K562 (cell line): ENCODE results near the gene NHSL2. TPM values are rescaled to one million over a fixed set of nuclear protein-coding genes. Genes with fewer than 3 reads are reported as not detected.

ENCODE experiments used
- ARHGAP35 ChIP-seq: fragments of 450-650 bp; IDR thresholded peaks from 2 replicates; pipeline ENCODE4 v1.6.1; 2018; ENCODE audit not compliant: partially characterized antibody
- CBFB ChIP-seq: sonication (generic); formaldehyde crosslinking; IDR thresholded peaks from 2 replicates; pipeline ENCODE4 v1.4.0; 2020; ENCODE audit warnings: mild to moderate bottlenecking, missing genetic modification reagents
- CHCHD3 ChIP-seq: fragments of 250-450 bp; sonication (Bioruptor Pico); IDR thresholded peaks from 2 replicates; pipeline ENCODE4 v2.1.2; 2022; ENCODE audit warnings: mild to moderate bottlenecking
- KDM2B ChIP-seq: fragments of 250-450 bp; sonication (Bioruptor Pico); IDR thresholded peaks from 2 replicates; pipeline ENCODE4 v1.8.0; 2021; ENCODE audit warnings: mild to moderate bottlenecking, moderate library complexity
- MTA1 ChIP-seq: fragments of 450-650 bp; IDR thresholded peaks from 2 replicates; pipeline ENCODE4 v1.6.1; 2017; ENCODE audit warnings: borderline replicate concordance
- NCOA2 ChIP-seq, 2 experiments: fragments of 450-650 bp; IDR thresholded peaks; 2 replicates each; pipeline ENCODE4 v1.6.1; 2018; ENCODE audit warnings: mild to moderate bottlenecking in 2 of 2, moderate library complexity in 1 of 2; ENCODE audit not compliant: partially characterized antibody in 2 of 2
- NELFE ChIP-seq: IDR thresholded peaks from 2 replicates; pipeline ENCODE4 v1.6.1; 2011; ENCODE audit warnings: mild to moderate bottlenecking; ENCODE audit not compliant: insufficient read depth, insufficient read length
- NUFIP1 ChIP-seq: fragments of 450-650 bp; IDR thresholded peaks from 2 replicates; pipeline ENCODE4 v1.6.1; 2018; ENCODE audit not compliant: partially characterized antibody
- PTRF ChIP-seq: fragments of 450-650 bp; IDR thresholded peaks from 2 replicates; pipeline ENCODE4 v1.6.1; 2016; ENCODE audit warnings: mild to moderate bottlenecking, missing genetic modification characterization, missing compliant biosample characterization
- THRAP3 ChIP-seq: fragments of 450-650 bp; IDR thresholded peaks from 2 replicates; pipeline ENCODE4 v1.6.1; 2016; ENCODE audit warnings: mild to moderate bottlenecking, inconsistent platforms, borderline replicate concordance
- ZNF140 ChIP-seq: fragments of 250-450 bp; sonication (Bioruptor Pico); IDR thresholded peaks from 2 replicates; pipeline ENCODE4 v1.8.0; 2021; ENCODE audit warnings: moderate library complexity, mild to moderate bottlenecking, inconsistent platforms
- ZNF507 ChIP-seq: conservative IDR thresholded peaks from 2 replicates; pipeline ENCODE4 v1.6.1; 2017; ENCODE audit warnings: missing genetic modification characterization, missing compliant biosample characterization
- ZNF586 ChIP-seq: fragments of 450-650 bp; formaldehyde crosslinking; conservative IDR thresholded peaks from 2 replicates; pipeline ENCODE4 v1.4.0; 2020; ENCODE audit warnings: mild to moderate bottlenecking, moderate library complexity
- ZNF77 ChIP-seq: fragments of 250-450 bp; sonication (Bioruptor Pico); IDR thresholded peaks from 2 replicates; pipeline ENCODE4 v1.5.0; 2020
- ZNF778 ChIP-seq: fragments of 450-650 bp; formaldehyde crosslinking; IDR thresholded peaks from 2 replicates; pipeline ENCODE4 v1.4.0; 2020; ENCODE audit warnings: mild to moderate bottlenecking, moderate library complexity
- polyA plus RNA-seq, 8 experiments: library from polyadenylated mRNA; depleted of rRNA in 4 of 8; stranded (reverse) in 5 of 8; unstranded in 3 of 8; fragments of >200 nt; fragmentation: Nextera tagmentation in 2 of 8; fragmentation: Illumina TruSeq in 1 of 8; extraction: Ambion mirVana in 2 of 8; extraction: Trizol in 1 of 8; gene quantifications; 2 replicates each; pipeline versions ENCODE4 v1.2.1 to v1.2.3, GENCODE V29; 2011 to 2014; ENCODE audit warnings: inconsistent platforms in 1 of 8, missing spikeins in 1 of 8
- total RNA-seq, 7 experiments: library from RNA; depleted of rRNA in 6 of 7; stranded (reverse); fragments of >200 nt in 6 of 7; fragmentation: Illumina TruSeq in 2 of 7; extraction: Trizol in 2 of 7; gene quantifications; 2 replicates each; pipeline versions ENCODE4 v1.2.1 to v1.2.3, GENCODE V29; 2011 to 2021; ENCODE audit warnings: low replicate concordance in 1 of 7
- TF ChIP-seq, protein P1 (sequence below): fragments of 250-450 bp; sonication (Bioruptor Pico); IDR thresholded peaks from 2 replicates; pipeline ENCODE4 v1.8.0; 2021; ENCODE audit warnings: moderate library complexity, mild to moderate bottlenecking, inconsistent platforms
- TF ChIP-seq, protein P2 (sequence below), 3 experiments: fragments of 200-800 bp in 1 of 3; sonication (Bioruptor generic) in 1 of 3; sonication (generic) in 1 of 3; formaldehyde crosslinking in 1 of 3; IDR thresholded peaks; 2 replicates each; pipeline versions ENCODE4 v1.6.1 to v1.8.0; 2016 to 2022; ENCODE audit warnings: mild to moderate bottlenecking in 2 of 3, missing compliant biosample characterization in 2 of 3, missing genetic modification characterization in 2 of 3, missing genetic modification reagents in 1 of 3
- TF ChIP-seq, protein P3 (sequence below): fragments of 450-650 bp; formaldehyde crosslinking; IDR thresholded peaks from 2 replicates; pipeline ENCODE4 v1.4.0; 2020; ENCODE audit warnings: mild to moderate bottlenecking
- TF ChIP-seq, protein P4 (sequence below): IDR thresholded peaks from 2 replicates; pipeline ENCODE4 v1.6.1; 2011; ENCODE audit warnings: borderline replicate concordance, low read depth, mild to moderate bottlenecking, moderate library complexity, low read length; ENCODE audit not compliant: insufficient read depth, poor library complexity, severe bottlenecking
- TF ChIP-seq, protein P5 (sequence below), 2 experiments: fragments of 450-650 bp; conservative IDR thresholded peaks; 2 replicates each; pipeline ENCODE4 v1.6.1; 2017; ENCODE audit warnings: mild to moderate bottlenecking in 2 of 2, moderate library complexity in 2 of 2

The NHSL2 gene
- total and polyA plus RNA-seq, 9 of the 15 experiments (the other 6 are each of a cell fraction or from before 2014, with no cell fraction given): 0.02 TPM; not detected in 8

DNA sequence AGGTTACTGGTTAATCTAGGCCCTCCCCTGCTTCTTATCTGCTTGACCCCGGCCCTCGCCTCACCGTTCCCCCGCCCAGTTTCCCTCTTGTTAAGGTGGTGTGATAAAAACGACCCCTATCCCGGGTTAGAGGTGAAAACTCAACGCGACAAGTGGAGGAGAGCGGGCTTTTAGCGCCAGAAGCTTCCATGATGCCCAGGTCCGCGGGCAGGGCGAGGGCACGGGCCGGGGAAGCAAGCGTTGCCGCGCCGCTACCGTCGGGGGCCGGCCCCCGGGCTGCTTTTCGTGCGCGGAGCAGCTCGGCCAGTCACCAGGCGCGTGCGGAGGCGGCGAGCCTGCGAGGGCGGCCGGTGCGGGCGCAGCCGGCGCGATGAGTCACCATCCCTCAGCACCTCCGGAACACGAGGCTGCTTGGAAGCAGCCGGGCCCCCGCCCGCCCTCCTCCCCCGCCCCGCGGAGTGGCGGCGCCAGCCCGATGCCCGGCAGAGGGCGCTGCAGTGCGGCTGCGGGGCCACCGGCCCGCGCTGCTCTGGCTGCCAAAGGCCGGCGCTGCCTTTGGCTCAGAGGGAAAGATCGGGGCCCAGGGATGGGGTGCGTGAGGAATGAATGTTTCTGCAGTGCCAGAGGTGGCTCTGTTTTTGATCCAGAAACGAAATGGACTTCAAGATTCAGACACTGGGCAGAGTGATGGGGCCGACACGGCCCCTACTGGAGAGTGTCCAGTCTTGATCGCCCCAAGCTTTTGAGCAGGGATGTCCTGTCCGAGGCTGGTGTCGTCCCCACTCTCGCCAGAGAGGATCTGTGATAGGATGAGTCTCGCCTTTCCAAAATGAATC is 107.8 kb downstream of the NHSL2 start (continued):
- TF ChIP-seq ARHGAP35: no peak
- TF ChIP-seq NCOA2 (IDR thresholded peaks at IDR 0.05; ENCODE audit: partially characterized antibody in 2 of 2): no peak
- TF ChIP-seq, protein P1, sequence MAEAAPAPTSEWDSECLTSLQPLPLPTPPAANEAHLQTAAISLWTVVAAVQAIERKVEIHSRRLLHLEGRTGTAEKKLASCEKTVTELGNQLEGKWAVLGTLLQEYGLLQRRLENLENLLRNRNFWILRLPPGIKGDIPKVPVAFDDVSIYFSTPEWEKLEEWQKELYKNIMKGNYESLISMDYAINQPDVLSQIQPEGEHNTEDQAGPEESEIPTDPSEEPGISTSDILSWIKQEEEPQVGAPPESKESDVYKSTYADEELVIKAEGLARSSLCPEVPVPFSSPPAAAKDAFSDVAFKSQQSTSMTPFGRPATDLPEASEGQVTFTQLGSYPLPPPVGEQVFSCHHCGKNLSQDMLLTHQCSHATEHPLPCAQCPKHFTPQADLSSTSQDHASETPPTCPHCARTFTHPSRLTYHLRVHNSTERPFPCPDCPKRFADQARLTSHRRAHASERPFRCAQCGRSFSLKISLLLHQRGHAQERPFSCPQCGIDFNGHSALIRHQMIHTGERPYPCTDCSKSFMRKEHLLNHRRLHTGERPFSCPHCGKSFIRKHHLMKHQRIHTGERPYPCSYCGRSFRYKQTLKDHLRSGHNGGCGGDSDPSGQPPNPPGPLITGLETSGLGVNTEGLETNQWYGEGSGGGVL (CRISPR knock-in tag): no peak
- no peak for TF ChIP-seq NUFIP1
- TF ChIP-seq, protein P2, sequence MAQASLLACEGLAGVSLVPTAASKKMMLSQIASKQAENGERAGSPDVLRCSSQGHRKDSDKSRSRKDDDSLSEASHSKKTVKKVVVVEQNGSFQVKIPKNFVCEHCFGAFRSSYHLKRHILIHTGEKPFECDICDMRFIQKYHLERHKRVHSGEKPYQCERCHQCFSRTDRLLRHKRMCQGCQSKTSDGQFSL (CRISPR knock-in tag; IDR thresholded peaks at IDR 0.05): no peak
- TF ChIP-seq, protein P2 (tag; IDR thresholded peaks at IDR 0.05): no peak
- TF ChIP-seq ZNF140 (CRISPR knock-in tag): no peak
- no peak for TF ChIP-seq ZNF586
- TF ChIP-seq CBFB (CRISPR knock-in tag): no peak
- TF ChIP-seq, protein P3, sequence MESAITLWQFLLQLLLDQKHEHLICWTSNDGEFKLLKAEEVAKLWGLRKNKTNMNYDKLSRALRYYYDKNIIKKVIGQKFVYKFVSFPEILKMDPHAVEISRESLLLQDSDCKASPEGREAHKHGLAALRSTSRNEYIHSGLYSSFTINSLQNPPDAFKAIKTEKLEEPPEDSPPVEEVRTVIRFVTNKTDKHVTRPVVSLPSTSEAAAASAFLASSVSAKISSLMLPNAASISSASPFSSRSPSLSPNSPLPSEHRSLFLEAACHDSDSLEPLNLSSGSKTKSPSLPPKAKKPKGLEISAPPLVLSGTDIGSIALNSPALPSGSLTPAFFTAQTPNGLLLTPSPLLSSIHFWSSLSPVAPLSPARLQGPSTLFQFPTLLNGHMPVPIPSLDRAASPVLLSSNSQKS (CRISPR knock-in tag): no peak
- TF ChIP-seq, protein P4, sequence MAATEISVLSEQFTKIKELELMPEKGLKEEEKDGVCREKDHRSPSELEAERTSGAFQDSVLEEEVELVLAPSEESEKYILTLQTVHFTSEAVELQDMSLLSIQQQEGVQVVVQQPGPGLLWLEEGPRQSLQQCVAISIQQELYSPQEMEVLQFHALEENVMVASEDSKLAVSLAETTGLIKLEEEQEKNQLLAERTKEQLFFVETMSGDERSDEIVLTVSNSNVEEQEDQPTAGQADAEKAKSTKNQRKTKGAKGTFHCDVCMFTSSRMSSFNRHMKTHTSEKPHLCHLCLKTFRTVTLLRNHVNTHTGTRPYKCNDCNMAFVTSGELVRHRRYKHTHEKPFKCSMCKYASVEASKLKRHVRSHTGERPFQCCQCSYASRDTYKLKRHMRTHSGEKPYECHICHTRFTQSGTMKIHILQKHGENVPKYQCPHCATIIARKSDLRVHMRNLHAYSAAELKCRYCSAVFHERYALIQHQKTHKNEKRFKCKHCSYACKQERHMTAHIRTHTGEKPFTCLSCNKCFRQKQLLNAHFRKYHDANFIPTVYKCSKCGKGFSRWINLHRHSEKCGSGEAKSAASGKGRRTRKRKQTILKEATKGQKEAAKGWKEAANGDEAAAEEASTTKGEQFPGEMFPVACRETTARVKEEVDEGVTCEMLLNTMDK: peak; percentile 65
- no peak for TF ChIP-seq NELFE
- no peak for TF ChIP-seq PTRF (tag)
- TF ChIP-seq ZNF77: no peak
- TF ChIP-seq THRAP3: no peak
- TF ChIP-seq, protein P5, sequence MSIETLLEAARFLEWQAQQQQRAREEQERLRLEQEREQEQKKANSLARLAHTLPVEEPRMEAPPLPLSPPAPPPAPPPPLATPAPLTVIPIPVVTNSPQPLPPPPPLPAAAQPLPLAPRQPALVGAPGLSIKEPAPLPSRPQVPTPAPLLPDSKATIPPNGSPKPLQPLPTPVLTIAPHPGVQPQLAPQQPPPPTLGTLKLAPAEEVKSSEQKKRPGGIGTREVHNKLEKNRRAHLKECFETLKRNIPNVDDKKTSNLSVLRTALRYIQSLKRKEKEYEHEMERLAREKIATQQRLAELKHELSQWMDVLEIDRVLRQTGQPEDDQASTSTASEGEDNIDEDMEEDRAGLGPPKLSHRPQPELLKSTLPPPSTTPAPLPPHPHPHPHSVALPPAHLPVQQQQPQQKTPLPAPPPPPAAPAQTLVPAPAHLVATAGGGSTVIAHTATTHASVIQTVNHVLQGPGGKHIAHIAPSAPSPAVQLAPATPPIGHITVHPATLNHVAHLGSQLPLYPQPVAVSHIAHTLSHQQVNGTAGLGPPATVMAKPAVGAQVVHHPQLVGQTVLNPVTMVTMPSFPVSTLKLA (conservative IDR thresholded peaks at IDR 0.05): 0 out of 4 replicates have a peak, but pooled peaks of 1 of the 2 experiments have one; percentile 23
- no peak for TF ChIP-seq CHCHD3 (CRISPR knock-in tag)
- TF ChIP-seq KDM2B (CRISPR knock-in tag): no peak
- TF ChIP-seq ZNF507: no peak
- TF ChIP-seq MTA1: no peak
- TF ChIP-seq ZNF778 (CRISPR knock-in tag): no peak
